Stimulated activated CD4-positive, alpha-beta T cell treated with anti-CD3 and anti-CD28 coated beads, Interleukin-2, amount 100 ng/mL, for 24 hours (primary cell): ENCODE measurements around the gene MIA2.
"Not testable (repeated sequence)": the region's sequence is repeated elsewhere in the genome, so short reads cannot be mapped to it uniquely, and the experiment has no call there.

Experiments
- DNase-seq, 2 donors: peaks; one replicate each; pipeline ENCODE4 v3.0.0-alpha.2; 2020

MIA2 gene

DNA sequence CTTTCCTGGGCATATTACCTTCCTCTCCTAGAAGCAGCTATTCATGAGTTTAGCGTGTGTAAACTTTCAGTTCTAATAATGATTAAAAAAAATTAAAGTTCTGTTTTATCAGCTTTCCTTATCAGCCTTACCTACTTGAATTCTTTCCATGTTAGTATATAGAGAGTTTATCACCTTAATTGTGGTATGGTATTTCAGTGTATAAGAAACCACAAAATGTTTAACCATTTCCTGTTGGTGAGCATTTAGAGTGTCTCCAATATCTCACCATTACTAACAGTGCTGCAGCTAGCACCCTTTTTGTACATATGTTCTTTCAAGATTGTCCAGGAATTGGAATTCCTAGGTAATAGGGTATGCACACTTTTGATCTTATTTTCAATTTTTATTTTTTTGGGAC is 109.1 kb downstream of the MIA2 start:
- no peak for DNase-seq

DNA sequence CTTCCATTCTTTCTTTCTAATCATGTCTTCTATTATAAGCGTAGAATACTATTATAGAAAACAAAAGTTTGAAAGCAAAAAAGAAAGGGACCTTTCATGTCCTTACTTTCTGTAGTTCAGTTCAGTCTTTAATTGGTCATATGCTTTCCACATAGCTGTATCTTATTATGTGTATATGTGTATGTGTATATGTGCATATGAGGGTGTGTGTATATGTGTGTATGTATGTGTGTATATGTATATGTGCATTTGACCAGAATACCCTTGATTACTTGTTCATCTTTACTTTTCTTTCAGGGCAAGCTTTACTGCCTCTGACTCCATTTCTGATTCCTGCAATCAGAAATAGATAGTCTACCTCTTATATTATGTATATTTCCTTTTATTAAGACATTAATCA is 109.9 kb downstream of the MIA2 start:
- no peak for DNase-seq

DNA sequence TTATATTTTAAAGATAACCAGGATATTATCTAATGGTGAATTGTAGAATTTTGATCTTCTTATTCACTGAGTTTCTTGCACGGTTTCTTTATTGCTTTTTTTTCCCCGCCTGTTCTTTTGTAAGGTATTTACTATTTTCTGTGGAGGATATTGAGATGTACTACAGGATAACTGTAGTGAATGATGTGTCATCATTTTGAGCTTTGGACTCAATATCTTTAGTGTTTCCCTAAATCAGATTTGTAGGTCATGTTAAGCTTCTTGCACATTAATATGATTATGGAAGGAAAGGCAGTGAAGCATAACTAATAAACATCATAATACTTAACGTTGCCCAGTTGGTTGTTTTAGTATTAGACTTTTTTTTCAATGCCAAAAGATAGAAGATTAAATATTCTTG is 117.2 kb downstream of the MIA2 start:
- DNase-seq, result no peak

DNA sequence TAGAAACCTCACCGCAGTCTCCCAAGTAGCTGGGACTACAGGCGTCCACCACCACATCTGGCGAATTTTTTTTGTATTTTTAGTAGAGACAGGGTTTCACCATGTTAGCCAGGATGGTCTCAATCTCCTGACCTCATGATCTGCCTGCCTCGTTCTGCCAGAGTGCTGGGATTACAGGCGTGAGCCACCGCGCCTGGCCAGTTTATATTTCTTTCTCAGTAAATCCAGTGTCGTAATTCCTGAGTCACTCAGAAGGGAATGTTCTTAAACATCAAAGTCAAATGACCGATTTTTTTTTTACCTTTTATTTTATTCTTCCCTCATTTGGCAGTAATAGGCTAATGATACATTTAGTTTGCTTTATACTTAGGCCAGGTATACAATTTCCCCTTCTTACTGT is 118.0 kb downstream of the MIA2 start:
- no peak for DNase-seq

DNA sequence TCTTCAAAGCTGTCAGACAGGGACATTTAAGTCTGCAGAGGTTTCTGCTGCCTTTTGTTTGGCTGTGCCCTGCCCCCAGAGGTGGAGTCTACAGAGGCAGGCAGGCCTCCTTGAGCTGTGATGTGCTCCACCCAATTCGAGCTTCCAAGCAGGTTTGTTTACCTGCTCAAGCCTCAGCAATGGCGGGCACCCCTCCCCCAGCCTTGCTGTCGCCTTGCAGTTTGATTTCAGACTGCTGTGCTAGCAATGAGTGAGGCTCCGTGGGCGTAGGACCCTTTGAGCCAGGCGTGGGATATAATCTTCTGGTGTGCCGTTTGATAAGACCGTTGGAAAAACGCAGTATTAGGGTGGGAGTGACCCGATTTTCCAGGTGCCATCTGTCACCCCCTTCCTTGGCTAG is 125.4 kb downstream of the MIA2 start:
- DNase-seq, result not testable (repeated sequence)

DNA sequence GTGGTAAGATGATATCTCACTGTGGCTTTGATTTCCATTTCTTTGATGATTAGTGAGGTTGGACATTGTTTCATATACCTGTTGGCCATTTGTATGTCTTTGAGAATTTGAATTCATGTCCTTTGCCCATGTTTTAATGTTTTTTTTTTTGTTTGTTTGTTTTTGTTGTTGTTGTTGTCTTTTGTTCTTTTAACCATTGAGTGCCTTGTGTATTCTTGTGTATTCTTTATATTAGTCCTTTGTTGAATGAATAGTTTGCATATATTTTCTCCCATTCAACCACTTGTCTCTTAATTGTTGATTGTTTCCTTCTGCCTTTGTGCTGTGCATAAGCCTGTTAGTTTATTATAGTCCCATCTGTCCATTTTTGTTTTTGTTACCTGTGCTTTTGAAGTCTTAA is 126.6 kb downstream of the MIA2 start:
- no peak for DNase-seq

DNA sequence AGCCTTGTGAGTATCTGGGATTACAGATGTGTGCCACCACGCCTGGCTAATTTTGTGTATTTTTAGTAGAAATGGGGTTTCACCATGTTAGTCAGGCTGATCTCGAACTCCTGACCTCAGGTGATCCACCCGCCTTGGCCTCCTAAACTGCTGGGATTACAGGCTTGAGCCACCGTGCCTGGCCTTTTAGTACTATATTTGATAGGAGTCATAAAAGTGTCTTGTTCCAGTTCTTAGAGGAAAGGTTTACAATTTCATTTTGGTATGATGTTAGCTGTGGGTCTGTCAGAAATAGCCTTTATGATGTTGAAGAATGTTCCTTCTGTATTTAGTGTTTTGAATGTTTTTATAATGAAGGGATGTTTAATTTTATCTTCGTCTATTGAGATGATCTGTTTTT is 127.8 kb downstream of the MIA2 start:
- DNase-seq, result not testable (repeated sequence)

DNA sequence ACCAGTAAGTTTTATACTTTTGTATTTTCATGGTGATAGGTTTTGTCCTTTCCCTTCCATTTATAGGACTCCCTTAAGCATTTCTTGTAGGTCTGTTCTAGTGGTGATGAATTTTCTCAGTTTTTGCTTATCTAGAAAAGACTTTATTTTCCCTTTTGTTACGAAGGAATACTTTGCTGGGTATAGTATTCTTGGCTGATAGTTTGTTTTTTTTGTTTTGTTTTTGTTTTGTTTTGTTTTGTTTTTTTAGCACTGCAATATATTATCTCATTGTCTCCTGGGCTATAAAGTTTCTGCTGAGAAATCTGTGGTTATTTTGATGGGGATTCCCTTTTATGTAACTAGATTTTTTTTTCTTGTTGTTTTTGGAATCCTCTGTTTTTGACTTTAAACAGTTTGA is 130.8 kb downstream of the MIA2 start:
- DNase-seq, result no peak

DNA sequence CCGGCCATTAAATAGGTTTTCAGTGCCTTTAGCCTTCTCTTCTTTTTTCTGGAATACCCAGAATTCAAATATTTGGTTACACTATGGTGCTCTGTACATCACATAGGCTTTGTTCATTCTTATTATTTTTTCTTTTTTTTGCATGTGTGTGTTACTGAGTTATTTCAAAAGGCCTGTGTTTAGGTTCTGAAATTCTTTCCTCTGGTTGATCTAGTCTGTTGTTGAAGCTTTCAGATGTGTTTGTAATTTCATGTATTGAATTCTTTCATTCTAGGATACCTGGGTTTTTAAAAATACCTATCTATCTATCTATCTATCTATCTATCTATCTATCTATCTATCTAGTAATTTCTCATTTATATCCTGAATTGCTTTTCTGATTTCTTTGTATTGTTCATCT is 131.6 kb downstream of the MIA2 start:
- DNase-seq, result no peak

DNA sequence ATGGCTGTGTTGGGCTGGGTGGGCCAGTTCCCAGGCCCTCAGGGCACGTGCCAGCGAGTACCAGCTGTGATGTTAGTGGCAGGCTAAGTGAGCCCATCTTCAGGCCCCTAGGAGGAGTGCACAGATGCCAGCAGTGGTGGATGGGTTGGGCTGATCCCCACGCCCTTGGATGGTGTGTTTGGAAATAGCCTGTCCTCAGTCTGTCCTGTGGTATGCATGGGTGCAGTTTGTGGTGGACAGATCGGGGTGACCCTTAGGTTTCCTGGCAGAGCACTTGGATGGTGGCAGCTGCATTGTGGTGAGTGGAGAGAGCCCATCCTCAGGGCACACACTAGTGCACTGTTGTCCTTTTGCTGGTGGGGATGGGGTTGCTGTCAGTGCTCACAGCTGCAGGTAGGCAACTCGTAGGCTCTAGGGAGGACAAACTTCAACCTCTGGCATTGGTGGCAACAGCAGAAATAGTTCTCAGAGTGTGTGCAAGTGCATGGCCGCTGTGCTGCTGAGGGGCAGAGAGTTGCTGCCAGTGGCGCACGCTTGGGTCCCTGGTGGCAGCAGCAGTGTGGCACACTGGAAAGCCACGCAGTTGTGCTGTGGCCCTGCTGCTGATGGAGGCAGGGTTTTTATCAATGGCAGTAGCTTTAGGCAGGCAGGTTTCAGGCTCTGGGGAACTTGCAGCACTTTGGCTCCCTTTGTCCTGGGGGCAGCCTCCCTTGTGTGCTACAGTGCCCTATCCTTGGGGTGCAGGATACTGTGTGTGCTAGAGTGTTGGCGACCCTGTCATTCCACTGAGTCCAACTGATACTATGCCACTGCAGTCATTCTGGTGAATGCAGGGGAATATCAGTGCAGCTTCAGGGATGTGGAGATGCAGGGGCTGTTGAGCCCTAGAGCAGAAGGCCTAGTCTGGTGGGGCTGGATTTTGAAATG is 133.0 kb downstream of the MIA2 start:
- DNase-seq, result no peak

DNA sequence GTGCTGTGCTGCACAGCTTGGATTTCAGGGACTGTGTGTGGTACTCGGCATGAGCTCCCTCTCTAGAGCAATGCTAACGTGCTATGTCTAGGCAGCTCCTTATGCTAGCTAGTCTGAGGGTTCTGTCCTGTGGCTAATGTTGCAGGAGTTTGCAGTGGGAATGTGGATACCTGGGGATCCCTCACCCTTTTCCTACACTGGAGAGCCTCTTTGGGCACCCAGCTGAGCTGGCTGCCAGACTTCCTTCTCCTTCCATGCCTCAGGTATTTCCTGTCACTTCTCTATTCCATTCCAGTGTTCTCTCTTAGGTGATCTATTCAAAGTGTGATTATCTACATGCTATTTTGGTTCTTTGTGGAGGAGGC is 133.7 kb downstream of the MIA2 start:
- no peak for DNase-seq

DNA sequence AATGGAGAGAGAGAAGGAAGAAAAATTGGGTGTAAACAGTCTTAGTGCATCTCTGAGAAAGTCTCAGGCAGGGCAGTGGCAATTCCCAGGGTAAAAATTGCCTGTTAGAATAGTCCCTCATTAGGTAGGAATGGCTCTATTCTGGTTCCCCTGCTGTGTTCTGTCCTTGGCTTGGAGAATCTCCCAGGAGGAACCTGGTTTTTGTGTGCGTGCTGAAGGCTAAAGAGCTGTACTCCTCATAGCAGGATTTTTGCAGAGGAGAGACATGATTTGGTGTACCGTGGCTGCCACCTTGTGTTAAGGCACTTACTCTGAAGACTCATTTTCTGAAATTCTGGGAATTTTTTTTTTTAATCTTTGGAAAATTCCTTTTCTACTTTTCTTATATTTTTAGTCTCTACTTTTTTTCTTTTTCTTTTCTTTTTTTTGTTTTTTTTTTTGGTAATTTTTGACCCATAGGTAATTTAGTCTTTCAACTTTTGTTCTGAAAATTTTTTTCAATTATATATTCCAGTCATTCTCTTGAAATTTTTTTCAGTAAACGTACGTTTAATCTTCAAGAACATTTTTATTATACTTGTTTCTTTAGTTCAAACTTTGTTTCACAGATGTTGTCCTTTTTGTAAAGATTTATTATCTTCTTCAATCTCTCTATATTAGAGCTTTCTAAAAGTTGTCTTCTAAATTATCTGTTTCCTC is 134.7 kb downstream of the MIA2 start:
- peak; percentile 26 to 33 for DNase-seq

DNA sequence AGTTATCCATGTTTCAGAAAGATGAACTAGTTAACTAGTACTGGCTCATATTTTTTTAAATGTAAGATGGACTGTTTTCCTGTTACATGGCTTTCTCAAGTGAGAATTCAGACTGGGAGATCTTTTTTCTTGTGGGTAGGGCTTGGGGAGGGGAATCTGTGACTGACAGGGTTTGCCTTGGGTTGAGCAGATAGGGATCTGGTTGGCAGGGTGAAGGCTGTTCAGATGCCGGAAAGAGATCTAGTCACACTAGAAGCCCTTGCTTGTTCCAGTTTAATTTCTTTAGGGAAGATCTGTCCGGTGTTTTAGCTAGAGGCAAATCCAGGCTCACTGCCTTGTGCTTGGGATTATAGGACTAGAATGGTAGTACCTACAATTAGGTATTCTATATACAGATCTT is 135.3 kb downstream of the MIA2 start:
- no peak for DNase-seq

DNA sequence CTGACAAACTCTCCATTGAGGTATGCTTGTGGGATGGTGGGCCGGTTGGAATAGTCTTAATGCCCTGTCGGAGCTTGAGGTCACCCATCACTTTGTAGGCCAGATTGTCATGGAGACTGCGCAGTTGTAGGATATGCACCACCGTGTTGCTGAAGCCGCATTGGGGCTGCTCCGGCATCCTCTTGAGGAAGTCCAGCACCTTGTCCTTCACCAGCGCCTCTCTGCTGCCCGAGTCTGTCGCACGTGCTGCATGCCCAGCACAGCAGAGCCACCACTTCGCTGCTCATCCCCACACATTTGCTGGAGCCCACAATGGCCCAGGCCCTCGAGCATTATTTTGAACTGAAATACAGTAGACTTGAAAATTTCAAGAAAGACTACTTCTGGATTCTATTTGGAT is 136.7 kb downstream of the MIA2 start:
- DNase-seq, result no peak

DNA sequence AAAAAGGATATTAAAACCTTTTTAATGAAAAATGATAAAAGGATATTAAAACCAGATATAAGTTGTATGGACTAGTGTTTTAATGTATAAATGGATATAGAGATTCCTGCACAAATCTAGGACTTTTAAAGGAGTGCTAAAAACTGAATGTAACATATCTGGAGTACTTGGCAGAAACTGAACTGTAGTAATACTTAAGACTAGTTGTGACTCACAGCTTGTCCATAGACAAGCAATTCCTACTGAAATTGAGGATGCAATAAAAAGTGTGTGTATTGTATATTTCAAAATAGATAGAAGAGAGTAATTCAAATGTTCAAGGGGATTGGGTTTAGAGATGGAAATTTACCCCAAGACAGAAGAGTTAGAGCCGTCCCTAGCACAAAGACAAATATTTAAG is 138.9 kb downstream of the MIA2 start:
- no peak for DNase-seq

DNA sequence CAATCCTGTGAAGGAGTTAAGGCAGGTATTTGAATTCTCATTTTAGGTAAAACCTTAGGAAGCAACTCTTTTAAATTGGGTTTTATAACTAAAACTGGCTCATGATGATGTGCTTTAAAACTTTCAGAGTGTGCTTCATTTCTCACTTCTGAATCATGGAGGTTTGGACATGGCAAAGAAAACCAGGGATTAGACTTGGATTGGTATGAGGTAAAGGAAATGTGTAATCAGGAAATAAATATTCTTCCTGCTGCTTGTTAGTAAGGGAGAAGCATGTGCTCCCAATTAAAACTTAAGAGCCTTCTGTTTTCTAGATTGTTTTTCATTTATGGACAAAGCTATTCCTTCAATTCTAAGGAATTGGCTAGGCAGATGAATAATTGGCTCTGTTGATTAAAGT is 141.1 kb downstream of the MIA2 start:
- DNase-seq, result no peak

DNA sequence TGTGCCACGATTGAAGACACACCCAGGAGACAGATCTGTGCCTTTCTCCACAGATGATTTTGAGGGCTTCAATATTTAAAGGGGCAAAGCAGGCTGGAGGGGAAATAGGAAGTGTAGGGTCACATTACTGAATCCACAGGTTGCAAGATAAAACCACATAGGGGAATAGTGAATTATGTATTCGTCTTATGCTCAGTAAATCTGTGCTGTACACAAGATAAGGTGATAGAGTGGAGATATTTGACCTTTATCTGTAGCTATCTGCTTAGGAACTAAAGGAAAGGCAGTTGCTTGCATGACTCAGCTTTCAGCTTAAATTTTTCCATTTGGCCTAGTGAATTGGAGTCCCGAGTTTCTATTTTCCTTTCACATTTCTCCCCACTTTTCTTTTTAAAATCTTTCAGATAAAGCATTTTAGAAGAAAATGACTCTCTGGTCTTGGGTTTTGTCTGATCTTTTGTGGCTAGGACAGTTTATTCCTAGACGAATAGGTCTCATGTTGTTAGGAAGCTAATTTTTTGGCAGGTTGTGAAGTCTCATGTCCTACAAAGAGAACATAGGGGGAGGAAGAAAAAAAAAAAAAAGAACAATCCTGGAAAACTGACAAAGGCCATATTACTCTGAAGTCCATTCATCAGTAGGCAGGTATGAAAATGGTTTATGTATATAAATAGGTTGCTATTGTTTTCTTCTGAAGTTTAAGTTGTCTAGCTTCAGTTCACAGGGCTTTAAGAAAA is 143.1 kb downstream of the MIA2 start:
- DNase-seq, result no peak

DNA sequence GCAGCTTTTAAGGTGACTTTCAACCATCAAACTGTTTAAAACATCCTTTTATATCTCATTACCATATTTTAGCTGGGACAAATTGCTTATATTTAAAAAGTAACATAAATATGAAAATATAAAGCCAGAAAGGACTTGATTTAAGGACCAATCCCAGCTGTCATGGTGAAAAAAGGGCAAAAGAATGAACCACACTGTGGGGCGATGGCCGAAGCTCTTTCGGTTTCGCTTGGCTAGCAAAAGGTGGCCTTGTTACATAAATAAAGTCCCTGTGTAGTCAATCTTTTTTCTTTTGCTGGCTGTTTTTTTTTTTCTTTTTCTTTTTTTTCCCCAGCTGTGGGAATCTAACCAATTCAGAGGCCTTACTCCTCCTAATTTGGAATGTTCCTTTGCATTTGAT is 147.7 kb downstream of the MIA2 start:
- no peak for DNase-seq

DNA sequence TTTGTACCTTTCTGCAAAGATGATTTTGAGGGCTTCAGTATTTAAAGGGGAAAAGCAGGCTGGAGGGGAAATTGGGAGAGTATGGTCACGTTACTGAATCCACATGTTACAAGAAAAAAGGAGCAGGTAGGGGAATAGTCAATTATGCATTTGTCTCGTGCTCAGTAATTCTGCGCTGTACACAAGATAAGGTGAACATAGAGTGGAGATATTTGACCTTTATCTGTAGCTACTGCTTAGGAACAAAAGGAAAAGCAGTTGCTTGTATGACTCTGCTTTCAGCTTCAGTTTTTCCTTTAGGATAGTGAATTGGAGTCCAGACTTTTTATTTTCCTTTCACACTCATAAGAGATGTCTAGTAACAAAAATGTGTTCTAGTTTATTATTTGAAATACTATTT is 148.7 kb downstream of the MIA2 start:
- DNase-seq, result no peak

DNA sequence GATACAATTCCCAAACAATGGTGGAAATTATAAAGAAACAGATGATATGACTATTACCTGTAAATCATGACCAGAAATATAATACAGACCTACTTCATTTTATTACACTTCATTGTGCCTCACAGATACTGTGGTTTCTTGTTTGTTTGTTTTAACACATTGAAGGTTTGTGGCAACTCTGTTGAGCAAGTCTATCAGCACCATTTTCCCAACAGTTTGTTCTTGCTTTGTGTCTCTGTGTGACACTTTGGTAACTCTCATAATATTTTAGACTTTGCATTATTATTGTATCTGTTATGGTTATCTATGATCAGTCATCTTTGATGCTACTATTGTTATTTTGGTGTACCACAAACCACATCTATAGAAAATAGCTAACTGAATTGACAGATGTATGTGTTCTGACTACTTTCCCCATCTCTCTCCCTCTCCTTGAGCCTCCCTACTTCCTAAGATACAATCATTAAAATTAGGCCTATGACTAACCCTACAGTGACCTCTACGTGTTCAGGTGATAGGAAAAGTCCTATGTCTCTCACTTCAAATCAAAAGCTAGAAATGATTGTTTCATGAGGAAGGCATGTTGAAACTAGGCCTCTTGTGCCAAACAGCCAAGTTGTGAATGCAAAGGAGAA is 149.4 kb downstream of the MIA2 start:
- no peak for DNase-seq

DNA sequence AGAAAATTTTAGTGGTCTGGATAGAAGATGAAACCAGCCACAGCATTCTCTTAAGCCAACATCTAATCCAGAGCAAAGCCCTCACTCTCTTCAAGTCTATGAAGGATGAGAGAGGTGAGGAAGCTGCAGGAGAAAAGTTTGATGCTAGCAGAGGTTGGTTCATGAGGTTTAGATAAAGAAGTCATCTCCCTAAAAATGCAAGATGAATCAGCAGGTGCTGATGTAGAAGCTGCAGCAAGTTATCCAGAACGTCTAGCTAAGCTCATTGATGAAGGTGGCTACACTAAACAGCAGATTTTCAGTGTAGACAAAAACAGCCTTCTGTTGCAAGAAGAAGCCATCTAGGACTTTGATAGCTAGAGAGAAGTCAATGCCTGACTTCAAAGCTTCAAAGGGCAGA is 150.0 kb downstream of the MIA2 start:
- DNase-seq, result no peak

DNA sequence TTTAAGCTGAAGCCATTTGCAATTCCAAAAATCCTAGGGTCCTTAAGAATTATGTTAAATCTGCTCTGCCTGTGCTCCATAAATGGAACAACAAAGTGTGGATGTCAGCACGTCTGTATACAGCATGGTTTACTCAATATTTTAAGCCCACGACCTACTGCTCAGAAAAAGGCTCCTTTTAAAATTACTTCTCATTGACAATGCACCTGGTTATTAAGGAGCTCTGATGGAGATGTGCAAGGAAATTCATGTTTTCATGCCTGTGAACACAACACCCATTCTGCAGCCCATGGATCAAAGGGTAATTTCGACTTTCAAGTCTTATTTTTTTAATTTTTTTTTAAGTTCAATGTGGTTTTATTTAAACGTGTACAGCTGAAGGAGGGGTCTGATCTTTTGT is 150.5 kb downstream of the MIA2 start:
- DNase-seq, result no peak

DNA sequence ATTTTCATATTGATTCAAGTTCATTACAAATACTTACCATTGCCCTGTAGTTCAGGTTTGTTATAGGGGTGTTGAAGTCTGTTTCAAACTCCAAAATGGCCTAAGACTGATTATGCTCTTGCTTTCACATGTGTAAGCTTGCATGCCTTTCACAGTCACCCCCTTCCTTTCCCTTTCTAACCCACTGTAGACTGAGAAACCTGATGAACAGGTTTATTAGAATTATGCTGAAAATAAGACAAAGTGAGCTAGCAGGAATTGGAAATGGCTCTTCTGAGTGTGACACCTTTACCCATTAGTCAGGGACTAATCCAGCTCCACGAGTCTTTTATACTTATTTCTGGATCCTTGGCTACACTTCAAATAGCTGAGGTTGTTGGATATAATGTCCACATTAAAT is 159.6 kb downstream of the MIA2 start:
- no peak for DNase-seq
